Measurements from ENCODE around the gene ZFHX3.

The ZFHX3 gene

GRCh38 chr16:73056448-73056847, 8.5 kb upstream of the ZFHX3 start:
- DNase-seq: no peak

- DNase-seq: no peak
Measured at GRCh38 chr16:73054813-73055482, 7.0 kb upstream of the ZFHX3 start.

GRCh38 chr16:73054498-73054812, 6.5 kb upstream of the ZFHX3 start:
- DNase-seq: no peak

GRCh38 chr16:73054125-73054484, 6.2 kb upstream of the ZFHX3 start:
- no peak for DNase-seq

GRCh38 chr16:73053364-73054124, 5.6 kb upstream of the ZFHX3 start:
- no peak for DNase-seq

GRCh38 chr16:73053038-73053363, 5.1 kb upstream of the ZFHX3 start:
- no peak for DNase-seq

- no peak for DNase-seq
Measured at GRCh38 chr16:73052576-73052975, 4.6 kb upstream of the ZFHX3 start.

GRCh38 chr16:73051961-73052360, 4.0 kb upstream of the ZFHX3 start:
- no peak for DNase-seq

- DNase-seq: no peak
Measured at GRCh38 chr16:73051226-73051625, 3.3 kb upstream of the ZFHX3 start.

- DNase-seq: no peak
Measured at GRCh38 chr16:73050201-73051099, 2.5 kb upstream of the ZFHX3 start.

GRCh38 chr16:73049511-73049910, 1.6 kb upstream of the ZFHX3 start:
- DNase-seq: no peak

- no peak for DNase-seq
Measured at GRCh38 chr16:73049091-73049490, 1.2 kb upstream of the ZFHX3 start.

GRCh38 chr16:73048292-73049080, 558 bp upstream of the ZFHX3 start:
- DNase-seq: no peak

- no peak for DNase-seq
Measured at GRCh38 chr16:73047221-73047535, 750 bp downstream of the ZFHX3 start.

- DNase-seq: no peak
Measured at GRCh38 chr16:73046849-73047214, 1.1 kb downstream of the ZFHX3 start.

GRCh38 chr16:73046202-73046848, 1.6 kb downstream of the ZFHX3 start:
- DNase-seq: no peak

GRCh38 chr16:73043828-73044467, 4.0 kb downstream of the ZFHX3 start:
- no peak for DNase-seq

- no peak for DNase-seq
Measured at GRCh38 chr16:73042807-73043206, 5.1 kb downstream of the ZFHX3 start.

- no peak for DNase-seq
Measured at GRCh38 chr16:73041676-73042075, 6.3 kb downstream of the ZFHX3 start.

GRCh38 chr16:73040735-73041402, 7.1 kb downstream of the ZFHX3 start:
- DNase-seq: no peak

GRCh38 chr16:73040136-73040535, 7.8 kb downstream of the ZFHX3 start:
- DNase-seq: no peak

All from NCI-H1417 treated with DMSO at 0.1 percent for 48 hours (cell line).